Activated CD8-positive, alpha-beta memory T cell treated with anti-CD3 and anti-CD28 coated beads, Interleukin-2, amount 10 ng/mL, durations not matched to agents 7 days and 5 days (primary cell): Measurements from ENCODE around the gene ARL2BP. TPM values are rescaled to one million over a fixed set of nuclear protein-coding genes. Genes with fewer than 3 reads are reported as not detected.
"Not testable (repeated sequence)": the region's sequence is repeated elsewhere in the genome, so short reads cannot be mapped to it uniquely, and the experiment has no call there.

Experiments used
- ATAC-seq: fragments of 150-1000 bp; cut with Tn5 transposase; one replicate; pipeline ENCODE4 v1.10.0; 2021; ENCODE audit warnings: moderate library complexity
- CTCF ChIA-PET: fragments of 350-600 bp; sonication (Branson Sonifier 250); formaldehyde crosslinking; loops from one replicate; lab custom pipeline; 2021; ENCODE audit warnings: antibody characterized with exemption; lab: Charles Lee
- DNase-seq: peaks from one replicate; pipeline ENCODE4 v3.0.0-alpha.2; 2020
- H3K27ac Mint-ChIP-seq: one replicate; pipeline ENCODE4 v1.8.0; 2021; ENCODE audit warnings: mild to moderate bottlenecking, mixed read lengths
- H3K27me3 Mint-ChIP-seq: one replicate; pipeline ENCODE4 v1.8.0; 2021; ENCODE audit warnings: mixed read lengths
- H3K36me3 Mint-ChIP-seq: one replicate; pipeline ENCODE4 v1.8.0; 2021; ENCODE audit warnings: mild to moderate bottlenecking, mixed read lengths
- H3K4me1 Mint-ChIP-seq: one replicate; pipeline ENCODE4 v1.8.0; 2021; ENCODE audit warnings: mixed read lengths
- H3K4me3 Mint-ChIP-seq: one replicate; pipeline ENCODE4 v1.8.0; 2021; ENCODE audit warnings: mild to moderate bottlenecking, moderate library complexity, mixed read lengths
- H3K9me3 Mint-ChIP-seq: one replicate; pipeline ENCODE4 v1.8.0; 2022; ENCODE audit warnings: low read depth, mixed read lengths
- total RNA-seq, 2 experiments: library from RNA; stranded (reverse); gene quantifications; one replicate each; pipeline ENCODE4 v1.2.3, GENCODE V29; 2021

Gene ARL2BP
- total RNA-seq, 2 experiments from 2014 or later, result 24.9 to 30.2 TPM

DNA sequence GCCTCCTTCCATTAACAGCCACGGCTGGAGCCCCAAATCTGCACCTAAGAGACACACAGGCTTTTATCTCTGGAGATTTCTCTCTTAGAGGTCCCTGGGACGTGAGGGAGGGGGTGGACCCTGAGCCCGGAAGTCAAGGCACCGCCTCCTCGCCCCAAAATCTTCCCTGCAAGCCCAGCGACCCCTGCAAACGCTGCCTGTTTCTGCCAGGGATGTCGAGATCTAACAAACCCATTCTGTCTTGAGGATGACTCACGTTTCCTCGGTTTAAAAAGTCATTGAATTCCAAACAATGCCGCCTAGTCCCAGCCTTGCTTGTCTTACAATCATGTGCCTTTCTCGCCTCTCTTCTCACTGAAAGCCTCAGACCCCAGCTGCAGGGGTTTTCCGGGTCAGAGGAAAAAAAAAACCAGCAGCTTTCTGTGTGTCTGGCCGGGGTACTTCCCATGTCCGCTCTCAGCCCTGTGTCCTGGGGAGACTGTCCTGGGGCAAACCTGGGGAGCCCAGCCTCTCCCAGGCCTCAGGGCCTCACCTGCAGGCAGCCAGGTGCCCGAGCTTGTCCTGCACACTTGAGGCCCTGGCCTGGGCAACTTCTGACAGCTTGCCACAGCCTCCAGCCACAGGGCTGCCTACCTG lies 15.4 kb downstream of the ARL2BP start:
- no peaks in the 10 kb centered on the region for H3K9me3 Mint-ChIP-seq
- peak overlapping the region; percentile 17 for H3K27ac Mint-ChIP-seq
- no peak overlapping the region for H3K4me3 Mint-ChIP-seq
- H3K4me1 Mint-ChIP-seq, result peaks cover 11% of the 10 kb centered on the region
- CTCF ChIA-PET, result interaction anchor here (0.6 kb wide), 1 partner anchor 104 kb away, joined by 3 read pairs; no protein-coding TSS in a partner anchor
- H3K27me3 Mint-ChIP-seq, result no peaks in the 10 kb centered on the region
- no peak for DNase-seq
- no peaks in the 10 kb centered on the region for H3K36me3 Mint-ChIP-seq
- no peak for ATAC-seq

GRCh38 chr16:57261806-57262205 lies 16.7 kb downstream of the ARL2BP start:
- no peak overlapping the region for H3K27ac Mint-ChIP-seq
- H3K9me3 Mint-ChIP-seq, result no peaks in the 10 kb centered on the region
- DNase-seq, result no peak
- H3K4me1 Mint-ChIP-seq, result peaks cover 23% of the 10 kb centered on the region
- H3K27me3 Mint-ChIP-seq, result no peaks in the 10 kb centered on the region
- ATAC-seq, result no peak
- H3K4me3 Mint-ChIP-seq, result no peak overlapping the region
- CTCF ChIA-PET, result no interaction called here
- H3K36me3 Mint-ChIP-seq, result no peaks in the 10 kb centered on the region

GRCh38 chr16:57262841-57263540 lies 17.9 kb downstream of the ARL2BP start:
- Mint-ChIP-seq H3K27ac (no peak overlapping the region), H3K4me1 (peaks cover 30% of the 10 kb centered on the region), H3K27me3 (no peaks in the 10 kb centered on the region), H3K36me3 (no peaks in the 10 kb centered on the region), H3K9me3 (no peaks in the 10 kb centered on the region), H3K4me3 (no peak overlapping the region)
- DNase-seq (no peak), ATAC-seq (no peak)
- CTCF ChIA-PET, result interaction anchor here (0.7 kb wide), 1 partner anchor 27 kb away, joined by 3 read pairs; no protein-coding TSS in a partner anchor

DNA sequence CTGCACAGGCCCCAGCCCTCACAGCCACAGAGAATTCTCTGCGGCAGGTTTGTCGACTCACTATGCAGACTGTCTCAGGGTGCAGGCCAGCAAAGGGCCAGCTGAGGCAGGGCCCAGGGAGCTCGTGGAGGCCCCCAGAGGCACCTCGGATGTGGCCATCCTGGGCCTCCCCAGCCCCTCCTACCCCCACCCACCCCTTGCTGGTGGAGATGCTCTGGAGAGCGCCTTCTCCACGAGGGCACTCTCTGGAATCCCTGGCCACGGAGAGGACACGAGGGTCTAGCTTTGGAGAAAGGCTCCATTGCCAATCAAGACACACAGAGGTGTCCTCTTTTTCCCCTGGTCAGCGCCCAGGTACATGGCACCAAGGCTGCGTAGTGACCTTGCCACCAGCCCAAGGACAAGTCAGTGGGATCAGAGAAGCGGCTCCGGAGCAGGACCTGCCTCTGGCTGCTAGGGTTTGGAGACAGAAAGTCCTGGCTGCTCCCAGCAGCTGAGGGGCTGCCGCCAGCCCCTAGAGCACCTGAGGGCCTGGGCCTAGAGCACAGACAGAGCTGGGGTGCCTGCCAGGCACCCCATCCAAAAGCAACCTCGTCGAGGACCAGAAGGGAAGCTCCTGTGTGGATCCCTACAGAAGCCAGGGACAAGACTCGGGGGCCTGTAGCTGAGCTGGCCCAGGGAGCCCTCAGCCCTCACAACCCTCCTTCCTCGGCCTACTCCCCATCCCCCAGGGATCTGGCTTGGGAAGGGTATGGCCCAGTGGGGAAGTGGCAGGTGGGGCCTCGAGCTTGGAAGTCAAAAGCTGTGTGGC lies 18.7 kb downstream of the ARL2BP start:
- Mint-ChIP-seq H3K27me3 (no peaks in the 10 kb centered on the region), H3K27ac (no peak overlapping the region), H3K9me3 (no peaks in the 10 kb centered on the region), H3K4me1 (peaks cover 30% of the 10 kb centered on the region), H3K4me3 (no peak overlapping the region), H3K36me3 (no peaks in the 10 kb centered on the region)
- CTCF ChIA-PET, result interaction anchor here (0.7 kb wide), 1 partner anchor 26 kb away, joined by 3 read pairs; no protein-coding TSS in a partner anchor
- DNase-seq, result no peak
- no peak for ATAC-seq

DNA sequence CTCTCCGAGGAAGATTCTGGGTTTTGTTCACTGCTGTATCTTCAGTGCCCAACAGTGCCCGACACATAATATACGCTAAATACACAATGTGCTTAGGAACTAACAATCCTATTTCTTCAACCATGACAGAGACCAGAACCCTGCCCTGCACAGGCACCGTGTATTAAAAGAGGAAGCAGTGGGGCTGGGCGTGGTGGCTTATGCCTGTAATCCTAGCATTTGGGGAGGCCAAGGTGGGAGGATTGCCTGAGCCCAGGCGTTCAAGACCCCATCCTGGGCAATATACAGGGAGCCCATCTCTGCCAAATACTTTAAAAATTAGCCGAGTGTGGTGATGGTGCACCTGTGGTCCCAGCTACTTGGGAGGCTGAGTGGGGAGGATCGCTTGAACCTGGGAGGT lies 19.3 kb downstream of the ARL2BP start:
- Mint-ChIP-seq H3K4me1 (peaks cover 30% of the 10 kb centered on the region), H3K9me3 (no peaks in the 10 kb centered on the region)
- no peak for ATAC-seq

GRCh38 chr16:57264950-57265371 lies 19.9 kb downstream of the ARL2BP start:
- CTCF ChIA-PET, result no interaction called here

More for the DNA sequence above, 19.3 kb downstream of the ARL2BP start:
- H3K4me3 Mint-ChIP-seq, result no peak overlapping the region
- H3K27ac Mint-ChIP-seq, result no peak overlapping the region
- no peak for DNase-seq
- H3K36me3 Mint-ChIP-seq, result no peaks in the 10 kb centered on the region
- CTCF ChIA-PET, result no interaction called here
- no peaks in the 10 kb centered on the region for H3K27me3 Mint-ChIP-seq

GRCh38 chr16:57265850-57266530 lies 20.9 kb downstream of the ARL2BP start:
- no peak overlapping the region for H3K4me3 Mint-ChIP-seq
- H3K9me3 Mint-ChIP-seq, result no peaks in the 10 kb centered on the region
- CTCF ChIA-PET, result no interaction called here
- H3K4me1 Mint-ChIP-seq, result peaks cover 20% of the 10 kb centered on the region
- no peak overlapping the region for H3K27ac Mint-ChIP-seq
- H3K27me3 Mint-ChIP-seq, result no peaks in the 10 kb centered on the region
- no peak for ATAC-seq
- H3K36me3 Mint-ChIP-seq, result no peaks in the 10 kb centered on the region
- no peak for DNase-seq

More at GRCh38 chr16:57264950-57265371, 19.9 kb downstream of the ARL2BP start:
- ATAC-seq, result no peak
- Mint-ChIP-seq H3K4me1 (peaks cover 28% of the 10 kb centered on the region), H3K27me3 (no peaks in the 10 kb centered on the region), H3K27ac (no peak overlapping the region), H3K9me3 (no peaks in the 10 kb centered on the region), H3K4me3 (no peak overlapping the region), H3K36me3 (no peaks in the 10 kb centered on the region)
- no peak for DNase-seq

- H3K4me3 Mint-ChIP-seq, result no peak overlapping the region
These were observed 21.6 kb downstream of the ARL2BP start for GRCh38 chr16:57266531-57267260.

DNA sequence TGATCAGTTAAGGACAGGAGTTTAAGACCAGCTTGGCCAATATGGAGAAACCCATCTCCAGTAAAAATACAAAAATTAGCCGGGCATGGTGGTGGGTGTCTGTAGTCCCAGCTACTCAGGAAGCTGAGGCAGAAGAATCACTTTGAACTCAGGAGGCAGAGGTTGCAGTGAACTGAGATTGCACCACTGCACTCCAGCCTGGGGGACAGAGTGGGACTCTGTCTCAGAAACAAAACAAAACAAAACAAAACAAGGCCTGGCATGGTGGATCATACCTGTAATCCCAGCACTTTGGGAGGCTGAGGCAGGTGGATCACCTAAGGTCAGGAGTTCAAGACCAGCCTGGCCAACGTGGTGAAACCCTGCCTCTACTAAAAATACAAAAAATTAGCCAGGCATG lies 22.3 kb downstream of the ARL2BP start:
- ATAC-seq, H3K4me3 Mint-ChIP-seq, H3K9me3 Mint-ChIP-seq, H3K36me3 Mint-ChIP-seq, H3K27me3 Mint-ChIP-seq, H3K27ac Mint-ChIP-seq, DNase-seq: not testable (repeated sequence)
- peaks cover 20% of the 10 kb centered on the region for H3K4me1 Mint-ChIP-seq
- CTCF ChIA-PET, result interaction anchor here (1.1 kb wide), 1 partner anchor 150 kb away, joined by 3 read pairs; no protein-coding TSS in a partner anchor

More at GRCh38 chr16:57266531-57267260, 21.6 kb downstream of the ARL2BP start:
- Mint-ChIP-seq H3K9me3 (no peaks in the 10 kb centered on the region), H3K27me3 (no peaks in the 10 kb centered on the region), H3K27ac (no peak overlapping the region), H3K36me3 (no peaks in the 10 kb centered on the region), H3K4me1 (peaks cover 20% of the 10 kb centered on the region)
- DNase-seq (peak; percentile 62), ATAC-seq (peak; percentile 57)
- CTCF ChIA-PET, result interaction anchor here (1.1 kb wide), 1 partner anchor 151 kb away, joined by 3 read pairs; no protein-coding TSS in a partner anchor

- CTCF ChIA-PET, result interaction anchor here (1.3 kb wide), 1 partner anchor 24 kb away, joined by 5 read pairs; the partner anchor contains the start of gene ARL2BP
- H3K27ac Mint-ChIP-seq, result no peak overlapping the region
- ATAC-seq, result no peak
These were observed 24.0 kb downstream of the ARL2BP start for GRCh38 chr16:57268804-57269800.

GRCh38 chr16:57270221-57271062 lies 25.4 kb downstream of the ARL2BP start:
- ATAC-seq (no peak), DNase-seq (no peak)
- Mint-ChIP-seq H3K9me3 (no peaks in the 10 kb centered on the region), H3K36me3 (no peaks in the 10 kb centered on the region), H3K27me3 (no peaks in the 10 kb centered on the region), H3K4me1 (peaks cover 19% of the 10 kb centered on the region), H3K4me3 (no peak overlapping the region), H3K27ac (no peak overlapping the region)
- CTCF ChIA-PET, result no interaction called here

More at GRCh38 chr16:57268804-57269800, 24.0 kb downstream of the ARL2BP start:
- H3K4me1 Mint-ChIP-seq, result peaks cover 20% of the 10 kb centered on the region
- no peaks in the 10 kb centered on the region for H3K27me3 Mint-ChIP-seq
- H3K9me3 Mint-ChIP-seq, result no peaks in the 10 kb centered on the region
- DNase-seq, result no peak
- no peak overlapping the region for H3K4me3 Mint-ChIP-seq
- H3K36me3 Mint-ChIP-seq, result no peaks in the 10 kb centered on the region
